ENCODE data around the gene SEMA4F. TPM values are rescaled to one million over a fixed set of nuclear protein-coding genes. Genes with fewer than 3 reads are reported as not detected.

The SEMA4F gene
- total RNA-seq, 1 donor from 2014 or later, result 3.5 TPM

GRCh38 chr2:74668087-74668486 lies 14.0 kb downstream of the SEMA4F start:
- H4K20me1 ChIP-seq (ENCODE audit: low read depth), result no peaks in the 10 kb centered on the region
- H3K27me3 ChIP-seq, result no peaks in the 10 kb centered on the region
- no peaks in the 10 kb centered on the region for H3K4me1 ChIP-seq
- no peaks in the 10 kb centered on the region for H3K79me2 ChIP-seq (ENCODE audit: low read depth)
- Mint-ChIP-seq H3K4me3 (no peak overlapping the region), H3K36me3 (peaks cover 2% of the 10 kb centered on the region), H3K27me3 (ENCODE audit: insufficient read depth, low read depth) (no peaks in the 10 kb centered on the region), H3K27ac (no peak overlapping the region), H3K9me3 (no peaks in the 10 kb centered on the region), H3K4me1 (peaks cover 4% of the 10 kb centered on the region)
- no peak overlapping the region for H2AFZ ChIP-seq (replicated peaks)
- no peak overlapping the region for H3K27ac ChIP-seq
- no peaks in the 10 kb centered on the region for H3K9me3 ChIP-seq (ENCODE audit: low read depth)
- no peak overlapping the region for H3K4me3 ChIP-seq
- no peak overlapping the region for H3K4me2 ChIP-seq
- DNase-seq (ENCODE audit: low spot score), result no peak
- TF ChIP-seq EZH2phosphoT487 (IDR thresholded peaks at IDR 0.05) (no peak), CTCF (IDR thresholded peaks at IDR 0.05) (no peak), EZH2 (IDR thresholded peaks at IDR 0.05) (no peak)
- H3F3A ChIP-seq (ENCODE audit: low read depth), result no peaks in the 10 kb centered on the region
- no peaks in the 10 kb centered on the region for H3K36me3 ChIP-seq
- no peak overlapping the region for H3K9ac ChIP-seq

GRCh38 chr2:74670263-74670662 lies 16.2 kb downstream of the SEMA4F start:
- Mint-ChIP-seq H3K36me3 (peaks cover 8% of the 10 kb centered on the region), H3K4me3 (no peak overlapping the region), H3K9me3 (no peaks in the 10 kb centered on the region), H3K27ac (no peak overlapping the region), H3K4me1 (no peaks in the 10 kb centered on the region), H3K27me3 (ENCODE audit: insufficient read depth, low read depth) (no peaks in the 10 kb centered on the region)
- no peak overlapping the region for H2AFZ ChIP-seq (replicated peaks)
- H3K4me1 ChIP-seq, result no peaks in the 10 kb centered on the region
- no peaks in the 10 kb centered on the region for H3K36me3 ChIP-seq
- no peak overlapping the region for H3K27ac ChIP-seq
- no peaks in the 10 kb centered on the region for H3K79me2 ChIP-seq (ENCODE audit: low read depth)
- H3K4me2 ChIP-seq, result no peak overlapping the region
- TF ChIP-seq CTCF (IDR thresholded peaks at IDR 0.05) (no peak), EZH2phosphoT487 (IDR thresholded peaks at IDR 0.05) (no peak), EZH2 (IDR thresholded peaks at IDR 0.05) (no peak)
- no peak for DNase-seq (ENCODE audit: low spot score)
- H3K9ac ChIP-seq, result no peak overlapping the region
- H4K20me1 ChIP-seq (ENCODE audit: low read depth), result no peaks in the 10 kb centered on the region
- no peak overlapping the region for H3K4me3 ChIP-seq
- no peaks in the 10 kb centered on the region for H3K27me3 ChIP-seq
- H3F3A ChIP-seq (ENCODE audit: low read depth), result no peaks in the 10 kb centered on the region
- H3K9me3 ChIP-seq (ENCODE audit: low read depth), result no peaks in the 10 kb centered on the region

GRCh38 chr2:74671479-74671878 lies 17.4 kb downstream of the SEMA4F start:
- Histone ChIP-seq H3K9ac (no peak overlapping the region), H3F3A (ENCODE audit: low read depth) (no peaks in the 10 kb centered on the region), H3K27me3 (no peaks in the 10 kb centered on the region), H3K79me2 (ENCODE audit: low read depth) (no peaks in the 10 kb centered on the region), H3K4me1 (no peaks in the 10 kb centered on the region), H3K4me2 (no peak overlapping the region), H3K4me3 (no peak overlapping the region), H3K27ac (no peak overlapping the region), H3K36me3 (no peaks in the 10 kb centered on the region), H3K9me3 (ENCODE audit: low read depth) (no peaks in the 10 kb centered on the region), H2AFZ (replicated peaks) (no peak overlapping the region), H4K20me1 (ENCODE audit: low read depth) (no peaks in the 10 kb centered on the region)
- Mint-ChIP-seq H3K4me3 (no peak overlapping the region), H3K36me3 (peaks cover 15% of the 10 kb centered on the region), H3K27me3 (ENCODE audit: insufficient read depth, low read depth) (no peaks in the 10 kb centered on the region), H3K4me1 (no peaks in the 10 kb centered on the region), H3K27ac (no peak overlapping the region), H3K9me3 (no peaks in the 10 kb centered on the region)
- no peak for TF ChIP-seq EZH2 (IDR thresholded peaks at IDR 0.05)
- TF ChIP-seq CTCF (IDR thresholded peaks at IDR 0.05), result no peak
- no peak for TF ChIP-seq EZH2phosphoT487 (IDR thresholded peaks at IDR 0.05)
- DNase-seq (ENCODE audit: low spot score), result no peak

Data from neural progenitor cell (in vitro differentiated cells).